Activated CD4-positive, alpha-beta memory T cell treated with anti-CD3 and anti-CD28 coated beads for 36 hours (primary cell): ENCODE results near the gene VAMP2. TPM values are rescaled to one million over a fixed set of nuclear protein-coding genes. Genes with fewer than 3 reads are reported as not detected.
A peak's percentile ranks its signal among the peaks of the same experiment; 100 is the strongest.
"Not testable (repeated sequence)": the region's sequence is repeated elsewhere in the genome, so short reads cannot be mapped to it uniquely, and the experiment has no call there.

Source experiments
- CTCF ChIA-PET: fragments of 350-600 bp; sonication (Branson Sonifier 250); formaldehyde crosslinking; loops from one replicate; lab custom pipeline; 2021; ENCODE audit warnings: antibody characterized with exemption, inconsistent platforms; lab: Charles Lee
- POLR2A ChIA-PET: fragments of 350-600 bp; sonication (Branson Sonifier 250); formaldehyde crosslinking; loops from one replicate; lab custom pipeline; 2021; ENCODE audit warnings: antibody characterized with exemption; lab: Charles Lee
- DNase-seq: peaks from one replicate; pipeline ENCODE4 v3.0.0-alpha.2; 2020
- H3K27ac Mint-ChIP-seq: one replicate; pipeline ENCODE4 v1.8.0; 2021; ENCODE audit warnings: mixed read lengths
- H3K27me3 Mint-ChIP-seq: one replicate; pipeline ENCODE4 v1.8.0; 2021; ENCODE audit warnings: mixed read lengths
- H3K36me3 Mint-ChIP-seq: one replicate; pipeline ENCODE4 v1.8.0; 2021; ENCODE audit warnings: mixed read lengths
- H3K4me1 Mint-ChIP-seq: one replicate; pipeline ENCODE4 v1.8.0; 2021; ENCODE audit warnings: low read depth, mixed read lengths
- H3K4me3 Mint-ChIP-seq: one replicate; pipeline ENCODE4 v1.8.0; 2021; ENCODE audit warnings: mild to moderate bottlenecking, mixed read lengths
- H3K9me3 Mint-ChIP-seq: one replicate; pipeline ENCODE4 v1.8.0; 2021; ENCODE audit warnings: mixed read lengths
- intact Hi-C: fragments of 100-400 bp; cut with micrococcal nuclease; formaldehyde crosslinking; loops from one replicate; pipeline ENCODE4 v1.15.1; 2023
- total RNA-seq, 2 experiments: library from RNA; stranded (reverse); gene quantifications; one replicate each; pipeline ENCODE4 v1.2.3, GENCODE V29; 2021

The VAMP2 gene
- total RNA-seq, 2 experiments from 2014 or later: 30.1 to 30.4 TPM

DNA sequence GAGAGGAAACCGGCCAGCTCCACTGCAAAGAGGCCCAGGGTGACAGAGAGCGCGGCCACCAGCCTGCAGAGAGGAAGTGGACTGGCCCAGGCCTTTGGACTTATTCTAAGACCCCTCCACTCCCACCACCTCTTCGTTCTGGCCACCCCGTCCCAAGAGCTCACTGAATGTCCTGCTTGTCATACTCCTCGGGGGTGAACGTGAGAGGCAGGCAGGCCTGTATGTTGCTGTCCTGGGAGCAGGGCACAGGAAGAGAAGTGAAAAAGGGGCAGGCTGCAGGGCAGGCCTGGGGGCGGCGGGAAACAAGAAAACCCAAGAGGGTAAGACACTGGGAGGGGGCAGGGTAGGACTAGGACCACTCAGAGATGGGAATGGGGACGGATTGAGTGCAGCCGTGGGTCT, 13.0 kb upstream of the VAMP2 start:
- H3K4me1 Mint-ChIP-seq: peaks cover 40% of the 10 kb centered on the region
- POLR2A ChIA-PET: interaction anchor here (0.6 to 1.2 kb wide), 7 partner anchors 10 to 73 kb away, joined by 3 to 5 read pairs (median 3); partner anchors contain the start of genes AURKB and PFAS
- CTCF ChIA-PET: interaction anchor here (1.4 to 1.8 kb wide), 2 partner anchors 10 to 56 kb away, joined by 6 read pairs; no protein-coding TSS in a partner anchor
- H3K36me3 Mint-ChIP-seq: peaks cover 8% of the 10 kb centered on the region
- intact Hi-C loops: no loop called here
- peaks cover 4% of the 10 kb centered on the region for H3K27me3 Mint-ChIP-seq
- H3K27ac Mint-ChIP-seq: peak overlapping the region; percentile 79
- H3K9me3 Mint-ChIP-seq: no peaks in the 10 kb centered on the region
- H3K4me3 Mint-ChIP-seq: peak overlapping the region; percentile 89
- DNase-seq: no peak

DNA sequence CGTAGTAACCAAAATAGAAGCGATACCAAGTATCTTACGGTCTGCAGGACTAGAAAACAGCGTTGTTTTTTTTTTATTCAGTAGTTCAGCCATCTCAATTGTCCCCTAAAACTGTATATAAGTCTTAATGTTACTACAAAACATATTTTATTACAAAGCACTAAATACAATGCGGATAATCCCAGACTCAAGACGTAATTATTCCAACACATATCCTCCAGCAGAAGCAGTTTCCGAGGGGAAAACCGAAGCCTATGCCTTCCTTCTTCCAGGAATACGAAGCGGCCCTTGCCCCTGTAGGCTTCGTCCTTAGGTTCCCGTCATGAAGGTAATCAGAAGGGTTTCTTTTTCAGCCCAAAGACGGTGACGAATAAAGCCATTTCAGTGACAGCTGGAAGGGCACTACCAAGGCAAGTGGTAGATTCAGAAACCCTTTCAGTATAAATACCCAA, 11.1 kb upstream of the VAMP2 start:
- H3K36me3 Mint-ChIP-seq: peaks cover 8% of the 10 kb centered on the region
- no peak for DNase-seq
- intact Hi-C loops: loop anchor here (1.0 to 5.0 kb wide), 7 partner anchors 10 to 73 kb away; no protein-coding TSS in a partner anchor
- peak overlapping the region; percentile 98 for H3K27ac Mint-ChIP-seq
- peaks cover 40% of the 10 kb centered on the region for H3K4me1 Mint-ChIP-seq
- peak overlapping the region; percentile 77 for H3K4me3 Mint-ChIP-seq
- peaks cover 4% of the 10 kb centered on the region for H3K27me3 Mint-ChIP-seq
- H3K9me3 Mint-ChIP-seq: no peaks in the 10 kb centered on the region
- ChIA-PET POLR2A (interaction anchor here (0.7 to 3.5 kb wide), 29 partner anchors 9 to 488 kb away, joined by 3 to 146 read pairs (median 9); partner anchors contain the start of genes AURKB, BORCS6, CTC1 and HES7), CTCF (interaction anchor here (1.0 to 1.3 kb wide), 7 partner anchors 8 to 487 kb away, joined by 3 to 10 read pairs (median 7); partner anchors contain the start of genes BORCS6, TP53 and VAMP2)

DNA sequence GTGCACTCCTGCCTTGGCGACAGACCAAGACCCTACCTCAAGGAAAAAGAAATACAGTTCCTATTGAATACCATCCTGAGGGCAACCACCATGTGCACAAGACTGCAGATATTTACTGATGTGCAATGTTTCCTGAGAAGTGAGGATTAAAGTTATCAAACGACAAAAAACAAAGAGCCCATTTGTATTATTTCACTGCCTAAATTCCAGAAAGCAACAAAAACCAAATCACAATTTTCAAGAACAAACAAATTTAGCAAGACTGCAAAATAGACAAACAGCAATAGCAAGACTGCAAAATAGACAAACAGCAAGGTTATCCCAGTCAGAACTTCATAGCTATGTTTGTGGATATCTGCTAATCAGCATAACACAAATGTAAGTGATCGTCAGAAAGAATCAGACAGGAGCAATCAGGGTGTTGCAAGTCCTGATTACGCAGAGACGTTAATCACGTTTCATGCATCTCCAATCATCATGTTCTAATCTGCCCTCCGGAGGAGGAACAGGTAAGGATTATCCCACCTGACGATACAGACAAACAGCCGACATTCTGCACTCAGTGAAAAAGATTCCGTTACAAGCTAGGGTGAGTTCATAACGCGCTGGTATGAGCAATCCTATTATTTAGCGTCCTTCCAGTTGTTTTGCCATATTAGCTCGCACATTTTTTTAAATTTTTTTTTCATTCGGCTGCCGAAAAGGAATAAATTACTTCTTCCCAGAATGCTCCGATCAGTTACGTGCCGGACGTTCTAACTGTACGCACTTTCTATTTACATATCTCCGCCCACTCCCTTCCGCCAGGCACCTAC, 10.5 kb upstream of the VAMP2 start:
- Mint-ChIP-seq H3K27me3 (peaks cover 4% of the 10 kb centered on the region), H3K4me3 (peak overlapping the region; percentile 77), H3K36me3 (peaks cover 8% of the 10 kb centered on the region), H3K9me3 (no peaks in the 10 kb centered on the region), H3K4me1 (peaks cover 40% of the 10 kb centered on the region), H3K27ac (peak overlapping the region; percentile 98)
- ChIA-PET POLR2A (interaction anchor here (0.7 to 3.5 kb wide), 35 partner anchors 9 to 487 kb away, joined by 3 to 146 read pairs (median 6); partner anchors contain the start of genes AURKB, BORCS6, CTC1 and HES7), CTCF (interaction anchor here (1.0 to 1.3 kb wide), 7 partner anchors 9 to 486 kb away, joined by 3 to 10 read pairs (median 7); partner anchors contain the start of genes BORCS6, TP53 and VAMP2)
- DNase-seq: peak; percentile 89
- intact Hi-C loops: loop anchor here (1.0 to 5.0 kb wide), 7 partner anchors 9 to 74 kb away; no protein-coding TSS in a partner anchor

DNA sequence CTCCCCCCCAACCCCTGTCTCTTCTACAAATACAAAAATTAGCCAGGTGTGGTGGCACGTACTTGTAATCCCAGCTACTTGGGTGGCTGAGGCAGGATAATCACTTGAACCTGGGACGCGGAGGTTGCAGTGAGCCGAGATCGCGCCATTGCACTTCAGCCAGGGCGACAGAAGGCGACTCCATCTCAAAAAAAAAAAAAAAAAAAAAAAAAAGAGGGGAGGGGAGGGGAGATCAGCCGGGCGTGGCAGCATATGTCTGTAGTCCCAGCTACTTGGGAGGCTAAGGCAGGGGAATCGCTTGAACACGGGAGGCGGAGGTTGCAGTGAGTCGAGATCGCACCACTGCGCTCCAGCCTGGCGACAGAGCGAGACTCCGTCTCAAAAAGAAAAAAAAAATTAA, 7.4 kb upstream of the VAMP2 start:
- H3K4me3 Mint-ChIP-seq, DNase-seq, H3K9me3 Mint-ChIP-seq, H3K27ac Mint-ChIP-seq, H3K36me3 Mint-ChIP-seq, H3K27me3 Mint-ChIP-seq: not testable (repeated sequence)
- POLR2A ChIA-PET: interaction anchor here (0.8 kb wide), 1 partner anchor 14 kb away, joined by 4 read pairs; no protein-coding TSS in a partner anchor
- peaks cover 26% of the 10 kb centered on the region for H3K4me1 Mint-ChIP-seq
- CTCF ChIA-PET: interaction anchor here (0.6 to 0.8 kb wide), 2 partner anchors 12 to 153 kb away, joined by 3 read pairs; no protein-coding TSS in a partner anchor
- intact Hi-C loops: loop anchor here (5.0 kb wide), 1 partner anchor 52 kb away; no protein-coding TSS in a partner anchor

DNA sequence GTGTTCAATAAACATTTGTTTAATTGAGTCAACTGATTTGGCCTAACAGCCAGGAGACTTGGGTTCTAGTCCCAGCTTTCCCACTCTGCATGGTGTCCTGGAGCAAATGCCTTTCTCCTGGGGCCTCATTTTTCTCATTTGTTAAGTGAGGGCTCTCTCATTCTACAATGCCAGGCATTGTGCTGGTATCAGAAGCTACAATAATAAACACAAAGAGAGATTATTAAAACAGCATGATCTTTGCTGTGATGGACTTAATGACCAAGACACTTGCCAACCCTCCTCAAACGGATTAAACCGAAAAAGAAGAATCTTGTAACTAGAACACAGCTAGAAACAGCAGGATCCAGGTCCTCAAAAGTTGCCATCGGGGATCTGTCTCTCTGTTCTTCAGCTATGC, 4.8 kb upstream of the VAMP2 start:
- Mint-ChIP-seq H3K9me3 (no peaks in the 10 kb centered on the region), H3K4me3 (no peak overlapping the region), H3K36me3 (no peaks in the 10 kb centered on the region), H3K4me1 (peaks cover 24% of the 10 kb centered on the region), H3K27ac (no peak overlapping the region), H3K27me3 (no peaks in the 10 kb centered on the region)
- POLR2A ChIA-PET: interaction anchor here (1.0 kb wide), 1 partner anchor 80 kb away, joined by 3 read pairs; no protein-coding TSS in a partner anchor
- DNase-seq: no peak
- CTCF ChIA-PET: interaction anchor here (0.6 to 2.0 kb wide), 4 partner anchors 9 to 134 kb away, joined by 3 to 9 read pairs (median 4); no protein-coding TSS in a partner anchor
- intact Hi-C loops: no loop called here

DNA sequence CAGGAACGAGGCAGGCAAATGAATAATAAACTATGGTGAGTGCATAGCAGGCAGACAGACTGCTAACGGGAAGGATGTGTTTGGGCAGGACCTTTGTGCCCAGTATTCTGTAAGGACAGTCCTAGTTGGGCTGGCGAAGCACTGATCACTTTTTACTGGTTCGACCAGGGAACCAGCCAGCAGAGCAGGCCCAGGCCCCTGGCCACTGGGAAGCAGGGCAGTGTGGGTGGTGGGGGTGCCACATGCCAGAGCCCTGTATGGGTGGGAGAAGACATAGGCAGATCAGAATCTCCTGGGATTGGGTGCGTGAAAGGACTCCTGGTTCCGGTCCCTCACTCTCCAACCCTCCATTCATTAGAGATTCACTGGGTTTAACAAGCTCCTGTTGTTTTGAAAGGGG, 4.0 kb upstream of the VAMP2 start:
- Mint-ChIP-seq H3K4me1 (peaks cover 24% of the 10 kb centered on the region), H3K4me3 (no peak overlapping the region), H3K36me3 (peaks cover 3% of the 10 kb centered on the region), H3K9me3 (no peaks in the 10 kb centered on the region), H3K27ac (no peak overlapping the region), H3K27me3 (no peaks in the 10 kb centered on the region)
- intact Hi-C loops: no loop called here
- ChIA-PET POLR2A (no interaction called here), CTCF (interaction anchor here (1.3 to 2.0 kb wide), 2 partner anchors 8 to 46 kb away, joined by 4 to 9 read pairs; no protein-coding TSS in a partner anchor)
- DNase-seq: no peak

DNA sequence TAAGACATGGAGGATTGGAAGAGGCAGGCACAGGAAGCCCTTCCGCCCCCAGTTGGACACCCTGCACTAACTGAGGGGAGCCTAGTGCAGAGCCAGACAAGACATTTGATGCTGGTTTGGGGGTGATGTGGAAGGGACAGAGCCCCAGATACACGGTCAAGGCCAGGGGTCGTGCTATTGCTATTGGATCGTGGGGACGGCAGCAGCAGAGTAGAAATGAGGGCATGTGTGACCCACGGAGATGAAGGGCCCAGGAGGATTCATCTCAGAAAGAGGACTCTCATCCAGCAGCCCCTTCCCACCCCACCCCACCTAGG, 2.0 kb upstream of the VAMP2 start:
- Mint-ChIP-seq H3K4me1 (peaks cover 42% of the 10 kb centered on the region), H3K27me3 (no peaks in the 10 kb centered on the region), H3K27ac (peak overlapping the region; percentile 95), H3K4me3 (peak overlapping the region; percentile 77), H3K9me3 (no peaks in the 10 kb centered on the region), H3K36me3 (peaks cover 20% of the 10 kb centered on the region)
- DNase-seq: peak; percentile 40
- intact Hi-C loops: loop anchor here (1.0 kb wide), 4 partner anchors 8 to 46 kb away; partner anchors contain the start of gene AURKB
- CTCF ChIA-PET: interaction anchor here (1.2 to 1.6 kb wide), 3 partner anchors 25 to 45 kb away, joined by 3 to 7 read pairs (median 5); no protein-coding TSS in a partner anchor
- POLR2A ChIA-PET: interaction anchor here (1.0 to 4.5 kb wide), 9 partner anchors 8 to 83 kb away, joined by 3 to 146 read pairs (median 5); partner anchors contain the start of genes CTC1, PER1 and TMEM107

DNA sequence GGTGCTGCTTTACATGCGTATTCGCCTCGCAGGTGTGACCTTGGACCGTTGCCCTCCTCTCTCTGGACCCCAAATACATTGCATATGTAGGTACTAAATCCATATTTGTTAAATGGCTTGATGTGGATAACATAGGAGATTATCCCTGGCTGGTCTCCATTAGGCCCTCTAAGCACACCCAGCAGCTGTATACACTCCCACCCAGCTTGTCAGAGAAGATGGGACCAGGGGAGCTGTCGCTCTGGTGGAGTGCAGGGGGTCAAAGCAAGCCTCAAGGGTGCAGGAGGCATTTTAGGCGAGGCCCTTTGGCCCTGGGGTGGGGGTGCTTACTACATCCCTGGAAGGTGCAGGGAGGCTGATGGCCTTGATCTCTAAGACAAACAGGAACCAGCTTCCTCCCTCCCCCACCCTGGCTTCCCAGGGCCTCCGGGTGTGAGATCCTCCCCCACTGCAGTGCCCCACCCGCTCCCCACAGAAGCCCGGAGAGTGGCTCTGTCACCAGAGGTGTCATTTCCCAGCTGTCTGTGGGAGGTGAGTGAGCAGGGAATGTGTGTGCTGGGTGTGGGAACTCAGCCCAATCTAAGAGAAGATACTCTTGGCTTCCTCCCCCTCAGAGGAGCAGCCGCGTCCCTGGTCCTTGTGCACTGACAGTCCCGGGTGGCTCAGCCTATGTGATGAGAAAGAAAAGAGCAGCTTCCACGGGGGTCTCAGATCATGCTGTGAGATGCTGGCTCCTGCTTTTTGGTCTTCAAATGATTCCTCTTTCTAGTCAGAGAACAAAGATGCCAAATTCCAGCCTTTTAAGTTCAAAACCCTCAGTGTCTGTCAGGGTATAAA, 1.4 kb upstream of the VAMP2 start:
- peak overlapping the region; percentile 77 for H3K4me3 Mint-ChIP-seq
- H3K4me1 Mint-ChIP-seq: peaks cover 46% of the 10 kb centered on the region
- intact Hi-C loops: loop anchor here (1.0 kb wide), 4 partner anchors 8 to 46 kb away; partner anchors contain the start of gene AURKB
- DNase-seq: peak; percentile 92
- CTCF ChIA-PET: interaction anchor here (1.2 to 1.6 kb wide), 3 partner anchors 25 to 44 kb away, joined by 3 to 7 read pairs (median 5); no protein-coding TSS in a partner anchor
- peaks cover 24% of the 10 kb centered on the region for H3K36me3 Mint-ChIP-seq
- peak overlapping the region; percentile 95 for H3K27ac Mint-ChIP-seq
- POLR2A ChIA-PET: interaction anchor here (0.5 to 4.5 kb wide), 12 partner anchors 9 to 85 kb away, joined by 3 to 146 read pairs (median 4); partner anchors contain the start of genes AURKB, CTC1, PER1 and PFAS
- no peaks in the 10 kb centered on the region for H3K9me3 Mint-ChIP-seq
- no peaks in the 10 kb centered on the region for H3K27me3 Mint-ChIP-seq

DNA sequence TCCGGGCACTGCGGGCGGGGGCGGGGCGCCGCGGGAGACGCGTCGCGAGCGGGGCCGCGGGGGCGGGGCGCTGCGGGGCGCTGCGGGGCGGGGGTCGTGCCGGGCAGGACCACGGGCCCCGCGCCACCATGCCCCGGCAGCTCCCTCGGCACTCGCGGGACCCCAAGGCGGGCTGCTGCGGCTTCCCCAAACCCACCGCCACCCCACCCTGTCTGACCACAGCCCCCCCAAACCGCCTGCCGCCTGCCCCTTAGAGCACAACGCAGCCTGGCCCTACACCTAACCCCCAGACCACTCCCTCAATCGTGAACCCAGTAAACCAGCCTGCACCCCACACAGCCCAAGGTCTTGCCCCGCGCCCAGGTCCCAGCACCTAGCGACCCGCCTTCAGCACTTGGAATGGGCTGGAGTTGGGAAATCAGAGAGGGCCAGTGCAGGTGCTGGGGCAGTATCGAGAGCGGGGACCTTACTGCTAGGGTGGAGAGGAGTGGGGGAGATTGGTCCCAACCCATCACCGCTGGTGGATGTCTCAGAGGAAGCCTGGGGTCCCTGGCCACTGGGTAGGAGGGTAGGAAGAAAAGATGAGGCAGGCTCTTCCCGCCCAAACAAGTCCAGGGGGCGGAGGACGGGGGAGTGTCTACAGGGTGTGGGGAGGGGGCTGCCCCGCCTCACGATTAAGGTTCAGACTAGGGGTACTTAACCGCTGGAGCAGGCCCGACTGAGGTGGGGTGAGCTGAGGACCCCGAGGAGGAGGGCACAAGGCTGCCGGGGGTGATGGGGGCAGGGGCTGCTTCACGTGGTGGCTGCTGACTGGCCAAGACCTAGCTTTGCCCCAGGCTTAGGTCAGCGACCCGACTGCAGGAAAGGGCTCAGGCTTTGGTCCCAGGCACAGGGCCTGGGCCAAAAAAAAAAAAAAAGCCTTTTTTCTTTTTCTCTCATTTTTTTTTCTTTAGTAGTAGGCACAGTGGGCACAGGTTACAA, 539 bp upstream of the VAMP2 start:
- Mint-ChIP-seq H3K27me3 (no peaks in the 10 kb centered on the region), H3K9me3 (no peaks in the 10 kb centered on the region), H3K36me3 (peaks cover 24% of the 10 kb centered on the region), H3K4me3 (peak overlapping the region; percentile 86), H3K4me1 (peaks cover 52% of the 10 kb centered on the region), H3K27ac (peak overlapping the region; percentile 95)
- ChIA-PET CTCF (interaction anchor here (1.2 to 2.2 kb wide), 4 partner anchors 10 to 43 kb away, joined by 3 to 8 read pairs (median 6); no protein-coding TSS in a partner anchor), POLR2A (interaction anchor here (0.5 to 4.5 kb wide), 14 partner anchors 8 to 86 kb away, joined by 3 to 146 read pairs (median 4); partner anchors contain the start of genes AURKB, CTC1, PER1 and PFAS)
- intact Hi-C loops: no loop called here
- peak; percentile 46 for DNase-seq
